ENCODE data around the gene ZSCAN5C.

ZSCAN5C gene

GRCh38 chr19:56258272-56258671 lies 56.2 kb downstream of the ZSCAN5C start:
- DNase-seq: no peak
- TF ChIP-seq CTCF (IDR thresholded peaks at IDR 0.05; ENCODE audit: low read depth, low read length): no peak
- no peaks in the 10 kb centered on the region for H3K27me3 ChIP-seq (ENCODE audit: insufficient read depth, low read depth, severe bottlenecking)
- no peaks in the 10 kb centered on the region for H3K36me3 ChIP-seq
- no peak overlapping the region for H3K4me3 ChIP-seq (ENCODE audit: low read depth, low read length)
- no peak overlapping the region for H3K27ac ChIP-seq
- H3K9me3 ChIP-seq (ENCODE audit: severe bottlenecking): no peaks in the 10 kb centered on the region

Measured in WERI-Rb-1 (cell line).